HG03066 (cell line): ENCODE data around the gene WFDC6.
"Not testable (repeated sequence)": the region's sequence is repeated elsewhere in the genome, so short reads cannot be mapped to it uniquely, and the experiment has no call there.

Source experiments
- ATAC-seq: cut with Tn5 transposase; IDR thresholded peaks from one replicate; pipeline ENCODE4 v1.9.1; 2021; ENCODE audit warnings: low read depth; ENCODE audit not compliant: unreplicated experiment

Gene WFDC6

DNA sequence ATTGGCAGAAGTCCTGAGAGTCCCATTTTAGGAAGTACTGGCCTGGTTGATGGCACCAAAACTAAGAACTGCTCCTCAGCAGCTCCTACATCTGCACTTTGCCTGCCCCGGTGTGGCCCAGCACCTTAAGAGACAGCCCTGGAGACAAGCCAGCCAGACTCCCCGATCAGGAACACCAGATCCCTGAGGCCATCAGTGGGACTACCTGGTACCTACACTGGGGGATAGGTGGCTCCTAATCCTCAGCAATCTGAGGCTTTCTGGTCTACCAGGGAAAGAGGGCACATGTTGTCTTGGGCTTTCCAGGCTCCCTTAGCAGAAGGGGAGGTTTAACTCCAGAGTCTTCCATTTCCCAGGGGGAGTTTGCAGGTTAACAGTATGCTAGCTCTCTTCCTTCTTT lies at the start of gene WFDC6:
TSS of gene WFDC6 (minus strand) at position 101 of the 400 bp plus-strand sequence. CDS start at position 26, 75 bp downstream.
- no peak for ATAC-seq

DNA sequence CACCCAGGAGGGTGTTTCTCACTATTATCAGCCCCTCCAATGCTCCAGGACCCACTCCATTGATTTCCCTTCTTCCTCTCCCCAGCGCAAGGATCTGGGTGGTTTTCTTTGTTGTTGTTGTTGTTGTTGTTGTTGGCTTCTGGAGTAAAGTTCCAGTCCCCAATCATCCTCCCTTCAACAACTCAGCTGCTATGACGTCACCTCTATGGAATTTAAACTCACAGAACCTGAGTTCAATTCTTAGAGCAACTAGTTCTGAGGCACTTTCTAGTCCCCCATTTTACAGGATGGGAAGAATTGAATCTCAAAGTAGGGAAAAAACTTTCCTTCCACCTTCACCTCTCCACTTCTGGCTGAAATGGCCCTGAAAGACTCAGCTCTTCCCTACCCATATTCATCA lies 49.5 kb upstream of the WFDC6 start:
- no peak for ATAC-seq

GRCh38 chr20:45585986-45586385 lies 46.7 kb upstream of the WFDC6 start:
- not testable (repeated sequence) for ATAC-seq

- not testable (repeated sequence) for ATAC-seq
Observed at GRCh38 chr20:45584294-45584693, 45.0 kb upstream of the WFDC6 start.

- ATAC-seq, result no peak
Observed at GRCh38 chr20:45583502-45583901, 44.2 kb upstream of the WFDC6 start.

DNA sequence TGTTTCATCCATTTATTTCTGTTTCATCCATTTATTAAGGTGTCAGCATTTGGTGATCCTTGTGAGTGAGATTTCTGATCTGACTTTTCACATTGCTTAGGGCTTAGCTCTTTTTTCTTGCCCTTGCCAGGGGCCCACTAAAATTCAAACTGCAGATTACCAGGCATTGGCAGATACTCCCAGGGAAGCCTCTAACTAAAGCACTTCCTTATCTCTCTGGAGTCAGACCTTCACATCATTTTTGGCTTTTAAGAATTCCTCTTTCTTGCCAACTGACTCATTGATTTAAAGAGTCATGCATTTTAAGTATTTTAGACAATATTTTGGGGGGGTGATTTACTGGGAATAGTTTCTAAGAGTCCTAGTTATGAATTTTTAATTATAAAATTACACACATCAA lies 42.4 kb upstream of the WFDC6 start:
- ATAC-seq, result no peak

GRCh38 chr20:45579184-45579583 lies 39.9 kb upstream of the WFDC6 start, which contains the start of gene WFDC8:
Gene WFDC8 (minus strand): TSS chr20:45579284. CDS start chr20:45579247, 37 bp downstream.
- ATAC-seq, result no peak

DNA sequence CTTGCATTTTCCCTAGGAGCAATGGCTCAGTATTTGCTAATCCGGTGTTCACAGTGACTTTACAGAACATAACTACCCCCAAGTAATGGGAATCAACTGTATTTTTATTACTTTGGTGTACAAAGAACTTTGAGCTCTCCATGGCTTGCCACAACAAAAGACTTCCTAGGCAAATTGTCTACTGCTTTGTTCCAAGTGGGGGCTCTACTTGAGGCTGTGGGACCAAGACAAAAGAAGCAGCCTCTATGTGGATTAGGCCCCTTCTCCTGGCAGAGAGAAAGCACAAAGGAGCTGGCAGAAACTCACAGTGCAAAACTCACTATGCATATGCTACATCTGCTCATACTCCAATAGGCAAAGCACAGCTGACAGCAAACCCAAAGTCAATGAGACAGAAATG lies 38.9 kb upstream of the WFDC6 start:
- no peak for ATAC-seq

DNA sequence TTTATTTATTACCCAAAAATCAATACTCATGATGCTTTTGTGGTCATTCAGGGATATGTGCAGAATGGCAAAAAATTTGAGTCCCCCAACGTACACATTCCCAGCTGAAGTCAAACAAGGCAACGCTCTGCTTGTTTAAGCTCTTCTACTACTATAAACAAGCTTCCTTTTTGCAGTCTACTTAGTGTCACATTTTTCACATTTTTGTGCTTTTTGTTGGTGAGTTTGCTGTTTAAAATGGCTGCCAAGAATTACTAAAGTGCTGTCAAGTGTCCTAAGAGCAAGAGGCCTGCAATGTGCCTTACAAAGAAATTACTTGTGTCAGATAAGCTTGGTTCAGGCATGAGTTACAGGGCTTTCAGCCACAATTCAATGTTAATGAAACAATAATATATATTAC lies 37.7 kb upstream of the WFDC6 start:
- no peak for ATAC-seq

DNA sequence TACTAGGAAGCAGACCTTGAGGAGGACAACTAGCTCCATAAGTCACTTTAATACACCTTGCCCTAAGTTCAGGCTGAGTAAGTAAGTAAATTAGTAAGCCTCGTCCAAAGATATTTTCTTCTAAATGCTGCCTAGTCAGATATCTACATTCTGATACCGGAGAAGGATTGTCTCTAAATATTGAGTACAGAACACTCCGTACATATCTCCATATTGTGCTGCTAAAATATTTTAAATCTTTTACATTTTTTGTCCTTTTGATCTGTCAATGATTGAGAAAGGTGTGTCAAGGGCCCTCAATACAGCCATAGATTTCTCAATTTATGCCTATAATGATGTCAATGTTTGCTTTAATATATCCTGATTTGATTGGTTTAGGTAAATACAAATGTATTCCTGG lies 36.6 kb upstream of the WFDC6 start:
- no peak for ATAC-seq

- not testable (repeated sequence) for ATAC-seq
Observed at GRCh38 chr20:45569650-45570049, 30.4 kb upstream of the WFDC6 start.

GRCh38 chr20:45564760-45565276 lies 25.5 kb upstream of the WFDC6 start:
- no peak for ATAC-seq

DNA sequence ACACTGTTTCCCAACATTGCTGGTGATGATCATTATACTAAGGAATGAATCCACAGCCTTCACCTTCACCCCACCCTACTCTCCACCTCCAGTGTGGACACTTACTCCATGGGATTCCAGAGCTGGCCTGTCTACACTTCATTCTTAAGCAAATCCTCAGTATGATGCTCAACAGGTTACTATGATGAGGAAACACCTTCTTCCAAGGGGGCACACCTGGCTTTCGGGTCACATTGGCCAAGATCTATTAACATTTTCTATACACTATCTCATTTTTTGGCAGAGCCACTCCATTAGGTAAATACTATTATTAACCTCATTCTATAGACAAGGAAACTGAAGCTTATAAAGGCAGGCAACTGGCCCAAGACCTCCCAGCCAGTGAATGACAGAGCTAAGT lies 15.9 kb upstream of the WFDC6 start:
- ATAC-seq, result no peak

DNA sequence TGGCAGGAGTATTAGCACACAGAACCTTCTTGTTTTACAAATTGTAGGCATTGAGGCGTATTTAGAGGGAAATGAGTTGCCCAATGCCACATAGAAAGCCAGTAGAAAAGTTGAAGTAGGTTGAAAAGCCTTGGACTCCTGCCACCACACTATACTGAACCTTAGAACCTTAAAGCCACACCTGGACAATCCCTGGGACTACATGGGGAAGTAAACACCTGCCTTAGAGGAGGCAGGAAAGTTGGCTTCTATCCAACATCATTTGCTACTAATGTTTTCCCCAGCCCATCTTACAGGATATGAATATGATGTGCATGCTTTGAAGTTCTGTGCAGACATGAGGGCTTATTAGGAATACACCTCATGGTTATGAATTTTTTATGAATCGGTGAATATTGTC lies 13.2 kb upstream of the WFDC6 start:
- ATAC-seq, result no peak

DNA sequence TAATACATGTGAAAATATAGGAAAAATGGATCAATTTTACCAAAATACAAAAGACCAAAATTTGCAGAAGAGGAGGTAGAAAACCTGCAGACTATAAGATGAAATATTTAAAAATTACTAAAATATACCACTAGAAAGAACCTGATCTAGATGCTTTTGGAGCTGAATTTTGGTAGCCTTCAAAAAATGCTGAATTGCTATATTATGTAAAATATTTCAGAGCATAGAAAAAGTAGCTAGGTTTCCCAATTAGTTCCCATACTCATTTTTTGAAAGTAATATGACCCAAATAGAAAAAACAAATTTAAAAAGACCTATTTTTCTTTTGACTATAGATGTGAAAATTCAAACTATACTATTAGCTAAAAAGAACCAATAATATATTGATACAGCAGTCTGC lies 11.5 kb upstream of the WFDC6 start:
- ATAC-seq, result no peak

DNA sequence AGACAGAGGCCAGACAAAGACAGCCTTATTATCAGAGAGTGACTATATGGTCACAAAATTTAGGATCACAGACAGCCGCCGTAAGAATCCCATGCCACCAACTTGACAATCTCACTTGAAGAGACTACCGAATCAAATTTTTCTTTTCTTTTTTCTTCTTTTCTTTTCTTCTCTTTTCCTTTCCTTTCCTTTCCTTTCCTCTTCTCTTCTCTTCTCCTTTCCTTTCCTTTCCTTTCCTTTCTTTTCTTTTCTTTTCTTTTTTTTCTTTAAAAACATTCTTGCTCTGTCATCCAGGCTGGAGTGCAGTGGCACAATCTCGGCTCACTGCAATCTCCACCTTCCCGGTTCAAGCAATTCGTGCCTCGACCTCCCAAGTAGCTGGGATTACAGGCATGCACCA lies 9.1 kb upstream of the WFDC6 start:
- ATAC-seq, result no peak

GRCh38 chr20:45547206-45547770 lies 8.0 kb upstream of the WFDC6 start, which contains the start of gene EPPIN:
Gene EPPIN (minus strand): TSS chr20:45547401. CDS start chr20:45547357, 44 bp downstream.
- no peak for ATAC-seq

DNA sequence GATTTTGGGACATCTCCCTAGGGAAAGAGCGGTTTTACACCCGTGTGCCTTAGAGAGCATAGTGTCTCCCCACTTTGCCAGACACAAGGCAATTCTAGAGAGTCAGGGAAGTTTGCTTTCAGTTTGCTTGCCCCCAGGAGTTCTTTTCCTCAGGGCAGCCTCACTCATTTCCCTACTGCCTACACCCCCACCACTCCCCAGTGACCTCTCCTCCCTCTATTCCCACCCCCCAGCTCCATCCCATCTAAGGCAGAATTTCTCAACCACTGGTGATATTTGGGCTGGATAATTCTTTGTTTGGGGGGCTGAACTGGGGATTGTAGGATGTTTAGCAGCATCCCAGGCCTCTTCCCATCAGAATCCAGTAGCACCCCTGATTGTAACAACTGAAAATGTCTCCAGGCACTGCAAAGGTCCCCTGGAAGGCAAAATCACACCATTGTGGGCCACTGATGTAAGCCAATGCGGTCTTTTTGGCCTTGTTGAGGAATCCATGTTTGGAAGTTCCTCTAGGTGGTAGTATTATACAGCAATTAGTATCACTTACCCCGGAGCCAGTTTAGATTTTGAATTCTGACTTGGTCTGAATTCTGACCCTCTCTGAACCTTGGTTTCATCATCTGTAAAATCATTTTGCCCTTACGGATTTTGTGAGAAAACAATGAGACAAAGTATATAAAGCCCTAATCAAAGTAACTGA lies 6.6 kb upstream of the WFDC6 start:
- no peak for ATAC-seq

- ATAC-seq, result no peak
Observed at GRCh38 chr20:45545351-45545750, 6.1 kb upstream of the WFDC6 start.

GRCh38 chr20:45538209-45538799 lies 978 bp downstream of the WFDC6 start:
- no peak for ATAC-seq

GRCh38 chr20:45527294-45527693 lies 12.0 kb downstream of the WFDC6 start:
- ATAC-seq, result no peak

- no peak for ATAC-seq
Observed at GRCh38 chr20:45523821-45524220, 15.5 kb downstream of the WFDC6 start.
